SU-DHL-6 (cell line): ENCODE results near the gene TPST1.

Experiments used
- EZH2phosphoT487 ChIP-seq: fragments of 200-600 bp; sonication (generic), shearing (Covaris generic); conservative IDR thresholded peaks from 2 replicates; pipeline ENCODE4 v1.6.1; 2018; ENCODE audit warnings: mild to moderate bottlenecking, antibody characterized with exemption, low read length, moderate library complexity, mixed read lengths
- TF ChIP-seq, protein P1 (sequence below): fragments of 200-600 bp; sonication (generic); IDR thresholded peaks from one replicate; pipeline ENCODE4 v1.5.1; 2017; ENCODE audit warnings: antibody characterized with exemption, mild to moderate bottlenecking, low read length, moderate library complexity; ENCODE audit not compliant: insufficient read depth, poor library complexity, severe bottlenecking

DNA sequence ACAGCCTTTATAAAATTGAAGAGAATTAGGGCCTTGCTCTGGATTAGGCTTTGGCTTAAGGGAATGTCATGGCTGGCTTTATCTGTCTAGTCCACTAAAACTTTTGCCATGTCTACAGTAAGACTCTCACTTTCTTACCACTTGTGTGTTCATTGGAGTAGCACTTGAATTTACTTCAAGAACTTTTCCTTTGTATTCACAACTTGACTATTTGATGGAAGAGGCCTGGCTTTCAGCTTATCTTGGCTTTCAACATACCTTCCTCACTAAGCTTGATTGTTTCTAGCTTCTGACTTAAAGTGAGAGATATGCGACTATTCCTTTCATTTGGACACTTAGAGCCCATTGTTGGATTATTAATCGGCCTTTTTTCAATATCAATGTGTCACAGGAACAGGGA lies 96.1 kb downstream of the TPST1 start:
- TF ChIP-seq, protein P1, sequence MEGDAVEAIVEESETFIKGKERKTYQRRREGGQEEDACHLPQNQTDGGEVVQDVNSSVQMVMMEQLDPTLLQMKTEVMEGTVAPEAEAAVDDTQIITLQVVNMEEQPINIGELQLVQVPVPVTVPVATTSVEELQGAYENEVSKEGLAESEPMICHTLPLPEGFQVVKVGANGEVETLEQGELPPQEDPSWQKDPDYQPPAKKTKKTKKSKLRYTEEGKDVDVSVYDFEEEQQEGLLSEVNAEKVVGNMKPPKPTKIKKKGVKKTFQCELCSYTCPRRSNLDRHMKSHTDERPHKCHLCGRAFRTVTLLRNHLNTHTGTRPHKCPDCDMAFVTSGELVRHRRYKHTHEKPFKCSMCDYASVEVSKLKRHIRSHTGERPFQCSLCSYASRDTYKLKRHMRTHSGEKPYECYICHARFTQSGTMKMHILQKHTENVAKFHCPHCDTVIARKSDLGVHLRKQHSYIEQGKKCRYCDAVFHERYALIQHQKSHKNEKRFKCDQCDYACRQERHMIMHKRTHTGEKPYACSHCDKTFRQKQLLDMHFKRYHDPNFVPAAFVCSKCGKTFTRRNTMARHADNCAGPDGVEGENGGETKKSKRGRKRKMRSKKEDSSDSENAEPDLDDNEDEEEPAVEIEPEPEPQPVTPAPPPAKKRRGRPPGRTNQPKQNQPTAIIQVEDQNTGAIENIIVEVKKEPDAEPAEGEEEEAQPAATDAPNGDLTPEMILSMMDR: no peak
- no peak for TF ChIP-seq EZH2phosphoT487
